ENCODE results near the gene RIPK4.

RIPK4 gene

DNA sequence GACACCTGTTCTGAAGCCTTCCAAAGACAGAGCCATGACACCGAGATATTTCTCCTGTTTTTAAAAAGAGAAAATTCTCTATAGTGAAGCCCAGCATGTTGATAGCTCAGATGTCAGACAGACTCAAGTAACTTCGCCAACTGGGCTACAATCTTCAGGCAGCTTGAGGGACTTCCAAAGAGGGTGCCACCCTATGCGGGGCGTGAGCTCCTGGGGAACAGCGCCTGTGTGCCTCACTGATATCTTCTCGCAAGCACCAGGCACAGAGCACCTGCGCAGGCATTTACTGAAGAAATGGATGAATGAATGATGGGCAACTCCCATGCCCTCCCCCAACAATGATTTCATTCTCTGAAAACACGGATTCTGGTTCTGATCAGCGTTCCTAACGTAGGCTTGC lies 17.6 kb downstream of the RIPK4 start:
- TF ChIP-seq CTBP1 (IDR thresholded peaks at IDR 0.05; ENCODE audit: borderline replicate concordance), result no peak
- no peak for TF ChIP-seq LEF1 (IDR thresholded peaks at IDR 0.05; ENCODE audit: borderline replicate concordance)
- TF ChIP-seq FOXK2 (IDR thresholded peaks at IDR 0.05), result no peak
- no peak for DNase-seq (ENCODE audit: extremely low spot score)
- POLR2A ChIA-PET, result no interaction called here
- CTCF ChIA-PET, result interaction anchor here (1.7 kb wide), 1 partner anchor 20 kb away, joined by 4 read pairs; no protein-coding TSS in a partner anchor

DNA sequence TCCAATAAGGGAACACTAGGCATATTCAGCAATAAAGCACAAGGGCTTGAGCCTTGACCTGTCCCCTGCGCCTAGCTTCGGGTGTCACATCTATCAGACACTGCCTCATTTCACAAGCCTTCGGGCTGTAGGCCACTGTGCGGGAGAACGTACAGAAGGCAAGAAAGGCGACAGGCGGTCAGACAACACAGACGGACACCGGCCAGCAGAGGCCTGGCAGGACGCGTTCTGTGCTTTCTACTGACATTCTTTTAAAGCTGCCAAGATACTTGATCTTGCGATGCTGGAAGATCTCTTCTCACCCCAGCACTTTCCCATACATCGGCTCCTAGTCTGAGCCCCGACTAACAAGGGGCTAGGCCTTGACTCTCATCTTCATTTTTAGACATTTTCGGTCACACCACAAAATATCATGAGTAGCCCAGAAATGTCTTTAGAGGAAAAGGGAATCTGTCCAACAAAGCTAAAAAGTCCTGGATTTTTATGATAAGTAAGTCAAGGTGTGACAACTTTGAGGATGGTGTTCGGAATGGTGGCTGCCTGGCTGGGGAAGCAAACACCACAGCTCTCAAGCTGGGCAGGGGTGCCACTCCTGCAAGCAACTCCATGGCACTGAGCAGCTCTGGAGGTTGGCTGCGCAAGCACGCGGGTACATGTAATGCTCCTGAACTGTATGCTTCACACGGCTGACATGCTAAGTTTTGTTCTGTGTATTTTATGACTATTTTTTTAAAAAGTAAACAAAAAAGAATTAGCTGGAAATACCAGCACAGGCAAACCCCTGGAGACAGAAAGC lies 18.7 kb downstream of the RIPK4 start:
- DNase-seq (ENCODE audit: extremely low spot score), result no peak
- ChIA-PET POLR2A (no interaction called here), CTCF (no interaction called here)
- TF ChIP-seq FOXM1 (IDR thresholded peaks at IDR 0.05; ENCODE audit: borderline replicate concordance) (no peak), FOXA1 (IDR thresholded peaks at IDR 0.05) (no peak), L3MBTL2 (conservative IDR thresholded peaks at IDR 0.05) (no peak), SUZ12 (IDR thresholded peaks at IDR 0.05) (no peak)

DNA sequence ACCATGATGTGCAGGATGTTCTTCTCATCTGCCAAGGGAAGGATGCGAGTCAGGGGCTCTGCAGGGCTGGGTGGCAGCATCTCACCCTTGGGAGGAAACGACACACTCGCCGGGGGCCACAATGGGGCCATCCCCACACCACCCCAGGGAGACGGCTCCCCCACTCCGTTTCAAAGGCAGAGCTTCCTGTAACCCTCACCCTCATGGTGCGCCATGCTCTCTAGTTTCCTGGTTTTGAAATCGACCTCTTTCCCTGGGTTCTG lies 20.2 kb downstream of the RIPK4 start:
- no peak for DNase-seq (ENCODE audit: extremely low spot score)
- POLR2A ChIA-PET, result no interaction called here
- CTCF ChIA-PET, result no interaction called here
- TF ChIP-seq NFRKB (IDR thresholded peaks at IDR 0.05) (no peak), ARNT (IDR thresholded peaks at IDR 0.05) (no peak), HDGF (IDR thresholded peaks at IDR 0.05; ENCODE audit: borderline replicate concordance) (no peak), CTBP1 (IDR thresholded peaks at IDR 0.05; ENCODE audit: borderline replicate concordance) (no peak), FOXM1 (IDR thresholded peaks at IDR 0.05; ENCODE audit: borderline replicate concordance) (no peak), L3MBTL2 (conservative IDR thresholded peaks at IDR 0.05) (no peak), FOXA1 (IDR thresholded peaks at IDR 0.05) (no peak), TARDBP (IDR thresholded peaks at IDR 0.05) (no peak), SUZ12 (IDR thresholded peaks at IDR 0.05) (no peak)

DNA sequence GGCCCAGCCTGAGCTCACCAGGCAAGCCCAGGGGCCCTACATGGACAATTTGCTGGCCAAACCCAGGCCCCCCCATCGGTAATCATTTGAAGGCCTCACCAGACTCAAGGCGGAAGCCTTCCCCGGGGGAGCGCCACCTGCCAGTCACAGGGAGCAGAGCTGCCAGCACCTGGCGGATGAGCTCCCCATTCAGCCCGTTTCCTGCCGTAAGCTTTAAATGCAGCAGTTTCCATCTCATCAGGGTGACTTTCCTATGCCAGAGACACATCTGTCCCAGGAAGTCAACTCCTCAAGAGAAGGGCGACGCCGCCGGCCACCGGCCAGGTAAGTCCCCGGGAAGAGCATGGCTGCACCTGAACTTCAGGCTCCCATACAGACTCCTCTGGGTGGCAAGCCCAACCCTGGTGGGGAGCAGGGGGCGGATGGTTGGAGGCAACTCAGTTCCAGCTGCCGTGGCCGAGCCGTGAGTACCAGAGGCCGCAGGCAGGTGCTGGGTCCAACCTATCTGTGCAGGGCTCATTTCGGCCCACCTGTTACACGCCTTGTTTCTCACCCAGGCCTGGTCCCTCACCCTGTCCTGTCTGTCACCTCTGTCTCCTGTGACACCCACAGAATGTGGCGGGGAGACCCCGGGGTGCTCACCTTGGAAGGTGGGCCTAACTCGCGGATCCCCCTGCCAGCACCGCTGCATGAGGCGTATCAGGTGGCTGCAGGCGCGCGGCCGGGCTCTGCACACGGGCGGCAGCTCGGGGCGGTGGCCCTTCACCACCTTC lies 20.7 kb downstream of the RIPK4 start:
- CTCF ChIA-PET, result interaction anchor here (1.2 kb wide), 1 partner anchor 116 kb away, joined by 3 read pairs; no protein-coding TSS in a partner anchor
- DNase-seq (ENCODE audit: extremely low spot score), result no peak
- no peak for TF ChIP-seq HDGF (IDR thresholded peaks at IDR 0.05; ENCODE audit: borderline replicate concordance)
- TF ChIP-seq SUZ12 (IDR thresholded peaks at IDR 0.05), result no peak
- POLR2A ChIA-PET, result no interaction called here

DNA sequence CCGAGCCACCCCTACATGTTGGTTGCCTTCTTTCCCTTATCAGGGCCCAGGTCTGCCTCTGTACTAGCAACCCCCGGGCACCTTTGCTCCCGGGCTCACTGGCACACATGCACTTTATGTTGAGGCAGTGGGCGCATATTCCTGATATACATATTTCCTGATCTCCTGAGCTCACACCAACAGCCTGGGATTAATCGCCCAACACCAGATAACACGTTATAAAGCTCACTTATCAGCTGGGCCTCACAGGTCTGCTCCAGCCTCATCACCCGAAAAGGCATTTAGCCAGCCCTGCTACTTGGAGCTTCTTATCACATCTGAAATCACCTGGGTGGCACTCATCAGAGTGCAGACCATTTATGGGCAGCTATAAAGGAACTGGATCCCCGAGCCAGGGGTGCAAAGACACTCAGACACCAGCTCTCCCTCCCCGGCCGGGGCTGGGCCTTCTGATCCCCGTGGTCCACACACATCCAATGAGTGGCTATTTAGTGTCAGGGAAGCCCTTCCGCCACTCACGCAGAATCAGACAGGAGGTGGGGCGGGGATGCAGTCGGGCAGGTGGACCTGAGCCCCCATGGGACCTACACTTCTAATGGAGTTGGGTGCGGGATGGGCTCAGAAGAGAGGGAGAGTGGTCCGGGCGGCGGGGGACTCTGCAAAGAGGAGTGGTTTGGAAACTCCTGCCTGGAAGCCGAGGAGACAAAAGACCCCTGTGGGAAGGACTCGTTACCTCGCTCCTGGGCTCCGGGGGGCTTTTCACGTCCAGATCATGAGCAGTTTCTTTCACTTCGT lies 21.6 kb downstream of the RIPK4 start:
- CTCF ChIA-PET, result interaction anchor here (1.2 kb wide), 1 partner anchor 117 kb away, joined by 3 read pairs; no protein-coding TSS in a partner anchor

DNA sequence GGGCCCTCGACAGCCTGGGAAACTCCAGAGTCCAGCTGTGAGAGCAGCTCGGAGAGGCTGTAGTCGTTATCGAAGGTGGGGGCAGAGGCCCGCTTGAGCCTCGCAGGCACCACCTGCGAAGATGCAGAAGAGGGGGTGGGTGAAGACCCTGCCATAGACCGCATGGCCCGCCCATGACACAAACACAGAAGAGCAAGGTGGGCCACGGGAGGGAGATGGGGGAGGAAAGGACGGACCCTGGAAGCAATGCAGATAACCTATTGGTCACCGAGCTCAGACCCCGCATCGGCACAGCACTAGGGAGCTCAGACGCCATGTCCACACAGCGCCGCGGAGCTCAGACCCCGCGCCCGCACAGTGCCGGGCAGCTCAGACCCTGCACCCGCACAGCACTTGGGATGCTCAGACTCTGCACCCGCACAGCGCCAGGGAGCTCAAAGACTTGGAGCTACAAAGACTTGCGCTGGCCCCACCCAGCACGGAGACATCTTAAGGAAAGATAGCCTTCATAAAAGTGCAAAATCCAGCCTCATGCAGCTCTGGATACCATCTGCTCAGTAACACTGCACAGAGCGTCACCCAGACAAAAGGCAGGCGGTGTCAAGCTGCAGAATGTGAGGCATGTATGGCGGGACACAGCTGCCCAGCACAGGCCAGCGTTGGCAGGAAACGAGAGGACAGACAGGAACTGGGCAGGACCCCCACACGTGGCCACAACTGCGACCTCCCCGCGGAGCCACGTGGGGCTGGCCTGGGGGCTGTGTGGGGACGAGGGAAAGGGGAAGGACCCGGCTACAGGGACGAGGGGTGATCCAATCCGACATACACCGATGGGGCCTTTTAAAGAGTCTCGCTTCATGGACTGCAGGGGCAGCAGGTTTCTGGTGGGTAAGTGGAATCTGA lies 22.6 kb downstream of the RIPK4 start:
- no peak for DNase-seq (ENCODE audit: extremely low spot score)
- ChIA-PET CTCF (no interaction called here), POLR2A (no interaction called here)
- TF ChIP-seq SUZ12 (IDR thresholded peaks at IDR 0.05) (no peak), L3MBTL2 (conservative IDR thresholded peaks at IDR 0.05) (no peak), HDGF (IDR thresholded peaks at IDR 0.05; ENCODE audit: borderline replicate concordance) (no peak), FOXA1 (IDR thresholded peaks at IDR 0.05) (no peak), NFRKB (IDR thresholded peaks at IDR 0.05) (no peak), ELF4 (IDR thresholded peaks at IDR 0.05) (no peak)

More for the DNA sequence above, 21.6 kb downstream of the RIPK4 start:
- no peak for DNase-seq (ENCODE audit: extremely low spot score)
- POLR2A ChIA-PET, result no interaction called here
- TF ChIP-seq BHLHE40 (IDR thresholded peaks at IDR 0.05; ENCODE audit: borderline replicate concordance) (no peak), SP1 (IDR thresholded peaks at IDR 0.05) (no peak), FOXA1 (IDR thresholded peaks at IDR 0.05) (no peak), FOXM1 (IDR thresholded peaks at IDR 0.05; ENCODE audit: borderline replicate concordance) (no peak)

DNA sequence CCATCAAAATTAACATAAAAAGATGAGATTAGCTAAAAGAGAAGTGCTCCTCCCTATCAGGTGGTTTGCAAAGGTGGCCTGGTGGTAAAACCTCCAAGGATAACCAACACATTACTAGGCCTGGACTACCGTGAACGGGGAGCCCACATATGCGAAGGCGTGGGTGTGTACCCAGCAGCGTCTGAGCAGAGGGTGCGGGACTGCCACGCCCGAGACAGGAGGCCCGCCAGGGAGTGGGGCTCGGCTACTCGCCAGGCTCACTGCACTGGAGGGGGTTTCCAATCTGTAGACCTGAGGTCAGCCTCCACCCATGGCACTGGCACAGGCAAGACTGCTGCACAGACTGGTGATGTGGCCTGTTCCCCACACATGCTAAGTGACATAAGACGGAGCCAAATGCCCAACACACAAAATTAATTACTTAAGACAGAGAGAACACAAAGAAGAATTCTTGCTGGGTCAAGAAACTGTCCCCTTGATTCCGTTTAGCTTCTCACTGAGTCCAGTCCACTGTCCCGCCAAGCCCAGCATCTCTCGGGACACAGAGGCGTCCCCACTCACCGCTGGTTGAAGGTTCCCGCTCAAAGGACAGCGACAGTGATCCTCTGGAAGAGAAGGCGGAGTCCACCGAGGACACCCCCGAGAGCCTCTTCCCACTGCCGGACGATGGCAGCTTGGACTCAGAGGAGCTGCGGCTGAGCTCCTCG lies 23.4 kb downstream of the RIPK4 start:
- DNase-seq (ENCODE audit: extremely low spot score), result no peak
- no peak for TF ChIP-seq LEF1 (IDR thresholded peaks at IDR 0.05; ENCODE audit: borderline replicate concordance)
- TF ChIP-seq SP1 (IDR thresholded peaks at IDR 0.05), result no peak
- TF ChIP-seq FOXM1 (IDR thresholded peaks at IDR 0.05; ENCODE audit: borderline replicate concordance), result no peak
- TF ChIP-seq ELF4 (IDR thresholded peaks at IDR 0.05), result no peak
- no peak for TF ChIP-seq BHLHE40 (IDR thresholded peaks at IDR 0.05; ENCODE audit: borderline replicate concordance)
- TF ChIP-seq, protein P1, sequence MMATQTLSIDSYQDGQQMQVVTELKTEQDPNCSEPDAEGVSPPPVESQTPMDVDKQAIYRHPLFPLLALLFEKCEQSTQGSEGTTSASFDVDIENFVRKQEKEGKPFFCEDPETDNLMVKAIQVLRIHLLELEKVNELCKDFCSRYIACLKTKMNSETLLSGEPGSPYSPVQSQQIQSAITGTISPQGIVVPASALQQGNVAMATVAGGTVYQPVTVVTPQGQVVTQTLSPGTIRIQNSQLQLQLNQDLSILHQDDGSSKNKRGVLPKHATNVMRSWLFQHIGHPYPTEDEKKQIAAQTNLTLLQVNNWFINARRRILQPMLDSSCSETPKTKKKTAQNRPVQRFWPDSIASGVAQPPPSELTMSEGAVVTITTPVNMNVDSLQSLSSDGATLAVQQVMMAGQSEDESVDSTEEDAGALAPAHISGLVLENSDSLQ (IDR thresholded peaks at IDR 0.05), result no peak
- no peak for TF ChIP-seq CTBP1 (IDR thresholded peaks at IDR 0.05; ENCODE audit: borderline replicate concordance)
- TF ChIP-seq FOXA1 (IDR thresholded peaks at IDR 0.05), result no peak
- ChIA-PET POLR2A (no interaction called here), CTCF (no interaction called here)

Data from HEK293T (cell line).